Keratinocyte (primary cell): ENCODE measurements around the gene RBMS3. TPM values are rescaled to one million over a fixed set of nuclear protein-coding genes. Genes with fewer than 3 reads are reported as not detected.

Source experiments
- DNase-seq: peaks from one replicate; pipeline ENCODE4 v3.0.0-alpha.2; 2011; ENCODE audit warnings: low read depth, missing footprints, low spot score
- FAIRE-seq: peaks from 2 replicates; lab custom pipeline; 2011; peaks lifted over from hg19 to GRCh38; lab: Jason Lieb, UNC
- H2AFZ ChIP-seq: 2 replicates; pipeline ENCODE4 v1.6.0; 2012; ENCODE audit warnings: low read length, control low read depth, inconsistent platforms; ENCODE audit not compliant: control insufficient read depth
- H3K27ac ChIP-seq: 2 replicates; pipeline ENCODE4 v1.5.1; 2011; ENCODE audit warnings: low read length; ENCODE audit not compliant: control insufficient read depth, insufficient read depth
- H3K27me3 ChIP-seq: 3 replicates; pipeline ENCODE4 v1.6.0; 2011; ENCODE audit warnings: low read length; ENCODE audit not compliant: control insufficient read depth, insufficient read depth; ENCODE audit errors: extremely low read depth
- H3K36me3 ChIP-seq, 2 experiments: 2 replicates in 1 of 2; 3 replicates in 1 of 2; pipeline ENCODE4 v1.5.1; 2011; ENCODE audit warnings: low read length in 2 of 2, mild to moderate bottlenecking in 1 of 2; ENCODE audit not compliant: control insufficient read depth in 2 of 2, insufficient read depth in 2 of 2; ENCODE audit errors: extremely low read depth in 1 of 2
- H3K4me1 ChIP-seq: 3 replicates; pipeline ENCODE4 v1.5.1; 2011; ENCODE audit warnings: low read length; ENCODE audit not compliant: control insufficient read depth, insufficient read depth; ENCODE audit errors: extremely low read depth
- H3K4me2 ChIP-seq: 3 replicates; pipeline ENCODE4 v1.6.0; 2011; ENCODE audit warnings: low read depth, low read length; ENCODE audit not compliant: control insufficient read depth, insufficient read depth; ENCODE audit errors: extremely low read depth
- H3K4me3 ChIP-seq, 3 experiments: fragments of 200-600 bp in 1 of 3; sonication (generic) in 1 of 3; 2 replicates in 2 of 3; 3 replicates in 1 of 3; pipeline ENCODE4 v1.5.1; 2011 to 2016; ENCODE audit warnings: low read length in 3 of 3, mild to moderate bottlenecking in 3 of 3, control low read depth in 2 of 3, inconsistent platforms in 1 of 3, low read depth in 1 of 3, mixed read lengths in 1 of 3, mixed run types in 1 of 3, moderate library complexity in 1 of 3; ENCODE audit not compliant: control insufficient read depth in 2 of 3, insufficient read depth in 2 of 3; ENCODE audit errors: extremely low read depth in 1 of 3
- H3K79me2 ChIP-seq: 2 replicates; pipeline ENCODE4 v1.6.0; 2012; ENCODE audit warnings: low read length; ENCODE audit not compliant: control insufficient read depth, insufficient read depth
- H3K9ac ChIP-seq: 3 replicates; pipeline ENCODE4 v1.6.0; 2011; ENCODE audit warnings: low read length; ENCODE audit not compliant: control insufficient read depth, insufficient read depth; ENCODE audit errors: extremely low read depth
- H3K9me1 ChIP-seq: 3 replicates; pipeline ENCODE4 v1.6.0; 2011; ENCODE audit warnings: low read length; ENCODE audit not compliant: control insufficient read depth, insufficient read depth; ENCODE audit errors: extremely low read depth
- H3K9me3 ChIP-seq: 2 replicates; pipeline ENCODE4 v1.5.1; 2012; ENCODE audit warnings: low read depth, low read length; ENCODE audit not compliant: control insufficient read depth
- H4K20me1 ChIP-seq: 3 replicates; pipeline ENCODE4 v1.6.0; 2011; ENCODE audit warnings: low read length; ENCODE audit not compliant: control insufficient read depth, insufficient read depth; ENCODE audit errors: extremely low read depth
- CTCF ChIP-seq, 3 experiments: IDR thresholded peaks in 1 of 3; conservative IDR thresholded peaks in 1 of 3; optimal IDR thresholded peaks in 1 of 3; 2 replicates in 2 of 3; 3 replicates in 1 of 3; pipeline versions ENCODE3 to v1.5.1; 2011; ENCODE audit warnings: low read length in 3 of 3, mild to moderate bottlenecking in 3 of 3, moderate library complexity in 2 of 3, control low read depth in 1 of 3, inconsistent platforms in 1 of 3; ENCODE audit not compliant: insufficient read depth in 2 of 3; ENCODE audit errors: extremely low read depth in 1 of 3
- EZH2 ChIP-seq: IDR thresholded peaks from one replicate; pipeline ENCODE4 v1.6.1; 2012; ENCODE audit warnings: inconsistent platforms, mild to moderate bottlenecking, low read length, moderate library complexity
- dilution Hi-C: fragments of 300-500 bp; cut with MboI; formaldehyde crosslinking; loops from one replicate; pipeline ENCODE4 v1.7.0; 2020; ENCODE audit warnings: low sequenced_read_pairs; ENCODE audit not compliant: extremely low pct_ligation_motif_present
- polyA plus RNA-seq, 5 experiments: library from polyadenylated mRNA; depleted of rRNA in 3 of 5; stranded (reverse) in 3 of 5; stranded (forward) in 1 of 5; unstranded in 1 of 5; fragments of >200 nt; gene quantifications; 1 replicate in 1 of 5; 2 replicates in 3 of 5; 3 replicates in 1 of 5; pipeline versions ENCODE4 v1.2.1 to v1.2.3, GENCODE V29; 2011 to 2012; ENCODE audit warnings: missing spikeins in 2 of 5, low read depth in 1 of 5, low replicate concordance in 1 of 5

Gene RBMS3
- polyA plus RNA-seq, 1 donor (not counting 4 experiments of a cell fraction or from before 2014, with no cell fraction given): 2.3 TPM

- peaks cover 17% of the 10 kb centered on the region for H3K4me1 ChIP-seq
- FAIRE-seq: no peak
- no peaks in the 10 kb centered on the region for H3K36me3 ChIP-seq
- dilution Hi-C loops: no loop called here
- H3K4me2 ChIP-seq: no peak overlapping the region
- no peaks in the 10 kb centered on the region for H4K20me1 ChIP-seq
- no peak for TF ChIP-seq EZH2
- TF ChIP-seq CTCF (optimal IDR thresholded peaks at IDR 0.05 in 1 of 3, IDR thresholded peaks at IDR 0.05 in 1 of 3, conservative IDR thresholded peaks at IDR 0.05 in 1 of 3; ENCODE audit: extremely low read depth in 1 of 3, insufficient read depth in 2 of 3, low read length in 3 of 3): no peak
- DNase-seq: no peak
- H2AFZ ChIP-seq: no peak overlapping the region
- no peak overlapping the region for H3K9ac ChIP-seq
- H3K9me1 ChIP-seq: no peaks in the 10 kb centered on the region
- no peak overlapping the region for H3K27ac ChIP-seq
- H3K27me3 ChIP-seq: no peaks in the 10 kb centered on the region
- no peaks in the 10 kb centered on the region for H3K9me3 ChIP-seq
- H3K4me3 ChIP-seq: no peak overlapping the region
- no peaks in the 10 kb centered on the region for H3K79me2 ChIP-seq
Observed at GRCh38 chr3:29339016-29339833, 58.4 kb downstream of the RBMS3 start.

DNA sequence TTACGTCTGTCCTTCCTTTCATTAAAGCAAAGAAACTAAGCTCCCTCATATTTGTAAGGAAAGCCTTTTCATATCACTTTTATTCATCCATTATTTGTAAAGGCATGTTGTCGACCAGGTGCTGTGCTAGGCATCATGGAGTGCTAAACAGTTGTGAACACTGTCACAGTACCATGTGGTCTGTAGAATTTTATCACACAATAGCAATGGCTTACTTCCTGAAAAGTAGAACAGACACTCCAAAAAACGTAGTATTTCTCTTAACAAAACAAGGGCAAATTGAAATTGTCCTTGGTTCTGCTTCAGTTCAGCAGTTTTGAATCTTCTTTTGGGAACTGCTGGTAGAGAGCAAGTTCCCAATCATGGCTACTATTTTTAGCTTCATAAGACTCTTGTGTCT, 63.3 kb downstream of the RBMS3 start:
- no peak for TF ChIP-seq CTCF (optimal IDR thresholded peaks at IDR 0.05 in 1 of 3, IDR thresholded peaks at IDR 0.05 in 1 of 3, conservative IDR thresholded peaks at IDR 0.05 in 1 of 3; ENCODE audit: extremely low read depth in 1 of 3, insufficient read depth in 2 of 3, low read length in 3 of 3)
- no peak for TF ChIP-seq EZH2
- Histone ChIP-seq H3K27me3 (no peaks in the 10 kb centered on the region), H3K4me3 (no peak overlapping the region), H2AFZ (no peak overlapping the region), H3K4me2 (no peak overlapping the region), H4K20me1 (no peaks in the 10 kb centered on the region), H3K36me3 (no peaks in the 10 kb centered on the region), H3K79me2 (no peaks in the 10 kb centered on the region), H3K4me1 (no peaks in the 10 kb centered on the region), H3K9ac (no peak overlapping the region), H3K27ac (no peak overlapping the region), H3K9me1 (no peaks in the 10 kb centered on the region), H3K9me3 (no peaks in the 10 kb centered on the region)
- FAIRE-seq: no peak
- dilution Hi-C loops: no loop called here
- DNase-seq: no peak
